NCI-H446 (cell line): Measurements from ENCODE around the gene SNED1.

ENCODE experiments used
- DNase-seq, 2 experiments: peaks; one replicate each; lab custom pipeline; 2025; lab: John Stamatoyannopoulos, UW

SNED1 gene

DNA sequence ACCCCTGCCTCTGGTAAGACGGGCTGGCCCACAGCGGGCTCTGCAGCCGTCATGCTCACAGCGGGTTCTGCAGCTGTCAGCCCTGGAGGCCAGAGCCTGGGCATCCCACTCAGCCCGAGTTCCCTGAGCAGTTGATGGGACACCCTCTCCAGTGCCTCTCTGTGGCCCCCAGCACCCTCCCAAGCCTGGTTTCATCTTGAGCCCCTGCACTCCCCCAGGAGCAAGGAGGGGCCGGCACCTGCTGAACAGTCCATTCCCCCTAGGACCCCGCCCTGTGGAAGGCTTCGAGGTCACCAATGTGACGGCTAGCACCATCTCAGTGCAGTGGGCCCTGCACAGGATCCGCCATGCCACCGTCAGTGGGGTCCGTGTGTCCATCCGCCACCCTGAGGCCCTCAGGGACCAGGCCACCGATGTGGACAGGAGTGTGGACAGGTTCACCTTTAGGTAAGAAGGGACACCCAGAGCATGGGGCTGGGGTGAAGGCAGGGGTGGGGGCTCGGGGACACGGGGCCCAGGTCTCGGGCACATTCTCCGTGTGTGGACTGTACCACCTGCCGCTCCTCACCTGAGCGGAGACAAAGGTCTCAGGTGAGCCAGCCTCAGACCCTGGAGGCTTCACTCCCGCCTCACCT lies 69.2 kb downstream of the SNED1 start:
- no peak for DNase-seq

DNA sequence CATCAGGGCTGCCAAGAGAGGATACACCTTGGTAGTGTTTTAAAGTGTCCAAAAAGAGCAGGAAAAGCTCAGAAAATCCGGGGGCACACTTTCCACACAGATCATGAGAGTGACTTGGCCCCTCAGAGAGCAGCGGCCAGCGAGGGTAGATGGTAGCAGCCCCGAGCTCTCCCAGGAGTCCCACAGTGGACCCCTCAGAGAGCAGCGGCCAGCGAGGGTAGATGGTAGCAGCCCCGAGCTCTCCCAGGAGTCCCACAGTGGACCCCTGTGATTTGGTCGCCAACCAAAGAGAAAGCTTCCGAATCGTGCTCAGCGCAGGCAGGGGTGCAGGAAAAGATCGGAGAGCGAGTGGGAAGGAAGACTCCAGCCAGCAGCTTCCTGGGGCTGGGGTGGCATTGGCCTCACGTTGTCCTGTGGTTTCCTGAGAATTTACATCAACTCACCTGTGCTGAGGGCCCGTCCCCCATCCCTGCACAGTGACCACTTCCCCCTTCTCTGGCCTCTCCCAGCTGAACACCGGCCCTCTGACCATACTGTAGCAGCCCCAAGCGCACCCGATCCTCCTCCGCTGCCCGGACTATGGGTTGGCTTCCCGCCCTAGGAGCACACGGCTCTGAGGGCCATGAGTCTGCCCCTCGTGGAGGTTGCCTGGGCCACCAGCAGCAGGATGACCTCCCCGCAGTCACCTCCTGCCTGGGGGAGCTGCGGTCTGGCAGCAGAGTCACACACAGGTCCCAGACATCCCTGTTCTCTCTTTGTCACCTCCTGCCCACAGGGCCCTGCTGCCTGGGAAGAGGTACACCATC lies 69.9 kb downstream of the SNED1 start:
- no peak for DNase-seq

DNA sequence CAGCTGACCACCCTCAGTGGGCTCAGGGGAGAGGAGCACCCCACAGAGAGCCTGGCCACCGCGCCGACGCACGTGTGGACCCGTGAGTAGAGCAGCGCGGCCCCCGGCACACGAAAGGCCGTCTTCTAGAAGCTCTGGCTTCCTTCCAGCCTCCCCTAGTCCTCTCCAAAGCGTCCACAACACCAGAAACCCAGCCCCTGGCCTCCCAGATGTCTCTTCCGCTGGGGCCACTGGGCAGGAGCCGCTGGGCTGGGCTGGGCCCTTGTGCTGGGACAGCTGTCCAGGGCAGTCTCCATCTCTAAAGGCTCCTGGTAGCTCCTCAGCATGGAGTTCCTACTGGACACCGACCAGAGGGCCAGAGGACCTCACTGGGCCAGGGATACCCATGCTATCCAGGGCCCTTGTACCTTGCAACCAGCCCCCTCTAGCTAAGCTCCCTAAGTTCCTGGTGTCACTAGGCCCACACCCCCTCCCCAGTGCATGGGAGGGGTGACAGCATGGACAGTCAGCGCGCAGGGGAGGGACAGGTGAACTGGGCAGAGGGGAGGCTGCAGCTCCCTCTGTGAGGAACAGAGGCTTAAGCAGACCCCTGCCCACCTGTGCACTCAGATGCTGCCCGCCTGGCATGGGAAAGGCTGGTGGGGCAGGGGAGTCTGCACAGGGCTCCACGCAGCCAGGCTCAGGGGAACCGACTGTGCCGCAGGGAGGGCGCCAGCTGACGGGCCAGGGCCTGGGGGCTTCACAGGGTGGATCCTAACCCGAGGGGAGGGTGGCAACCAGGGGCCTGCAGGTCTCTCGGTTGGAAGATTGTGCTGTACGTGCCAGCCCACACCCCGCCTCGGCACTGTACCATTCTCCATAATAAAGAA lies 70.8 kb downstream of the SNED1 start:
- no peak for DNase-seq

DNA sequence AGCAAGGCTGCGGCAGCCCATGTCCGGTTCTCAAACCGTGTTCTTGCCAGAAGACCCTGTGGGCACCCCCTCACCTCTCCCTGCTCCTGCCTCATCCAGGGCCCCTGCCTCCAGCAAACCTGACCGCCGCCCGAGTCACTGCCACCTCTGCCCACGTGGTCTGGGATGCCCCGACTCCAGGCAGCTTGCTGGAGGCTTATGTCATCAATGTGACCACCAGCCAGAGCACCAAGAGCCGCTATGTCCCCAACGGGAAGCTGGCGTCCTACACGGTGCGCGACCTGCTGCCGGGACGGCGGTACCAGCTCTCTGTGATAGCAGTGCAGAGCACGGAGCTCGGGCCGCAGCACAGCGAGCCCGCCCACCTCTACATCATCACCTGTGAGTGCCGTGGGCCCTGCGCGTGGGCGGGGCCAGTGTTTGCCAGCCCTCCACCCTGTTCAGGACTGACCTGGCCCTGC lies 71.4 kb downstream of the SNED1 start:
- DNase-seq: no peak

DNA sequence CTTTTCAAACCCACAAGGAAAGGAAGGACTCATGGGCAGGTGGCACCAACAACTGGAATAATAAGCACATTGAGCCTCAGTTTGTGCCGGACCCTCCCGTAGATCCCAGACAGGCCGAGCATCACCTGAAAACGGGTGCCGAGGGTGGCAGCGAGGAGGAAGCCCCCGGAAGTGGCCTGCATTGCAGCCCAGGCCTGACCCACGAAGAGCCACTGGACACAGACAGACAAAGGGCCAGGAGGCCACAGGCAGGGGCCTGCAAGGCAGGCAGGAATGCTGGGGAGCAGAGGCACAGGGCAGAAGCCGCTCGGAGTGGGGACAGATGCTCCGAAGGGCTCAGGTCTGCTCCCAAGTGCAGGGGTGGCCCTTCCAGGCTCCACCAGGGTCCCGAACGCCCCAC lies 71.9 kb downstream of the SNED1 start:
- no peak for DNase-seq

DNA sequence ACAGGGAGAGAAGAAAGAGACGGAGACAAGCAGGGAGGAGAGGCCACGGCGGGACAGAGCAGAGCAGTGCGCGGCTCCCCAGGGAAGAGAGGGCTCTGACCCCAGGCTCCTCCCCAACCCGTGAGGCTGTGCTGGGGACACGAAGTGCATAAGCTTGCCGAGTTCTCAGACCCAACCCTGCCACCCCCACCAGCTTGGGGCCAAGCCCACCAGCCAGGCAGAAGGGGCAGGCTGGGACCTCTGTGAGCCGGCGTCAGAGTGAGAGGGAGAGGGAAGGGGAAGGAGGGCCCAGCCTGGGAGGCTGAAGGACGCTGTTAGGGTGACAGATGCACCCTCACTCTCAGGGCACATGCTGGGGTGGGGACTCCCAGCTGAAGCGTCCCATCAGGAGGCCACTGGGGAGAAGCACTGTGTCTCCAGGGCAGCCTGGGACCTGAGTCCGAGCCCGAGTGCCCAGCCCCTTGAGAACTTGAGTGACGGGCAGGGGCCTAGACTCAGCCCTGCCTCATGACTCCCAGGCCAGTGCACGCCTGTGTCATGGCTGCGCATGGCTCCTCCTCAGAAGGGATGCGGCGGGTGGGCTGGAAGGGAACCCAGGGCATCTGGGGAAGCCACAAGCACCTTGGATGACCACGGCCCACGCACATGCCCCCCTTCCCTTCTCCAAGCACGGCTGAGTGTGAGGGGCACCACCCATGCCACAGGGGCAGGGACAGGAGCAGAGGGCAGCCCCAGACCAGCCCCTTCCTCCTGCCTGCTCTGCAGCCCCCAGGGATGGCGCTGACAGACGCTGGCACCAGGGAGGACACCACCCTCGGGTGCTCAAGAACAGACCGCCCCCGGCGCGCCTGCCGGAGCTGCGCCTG lies 72.6 kb downstream of the SNED1 start:
- DNase-seq: no peak

DNA sequence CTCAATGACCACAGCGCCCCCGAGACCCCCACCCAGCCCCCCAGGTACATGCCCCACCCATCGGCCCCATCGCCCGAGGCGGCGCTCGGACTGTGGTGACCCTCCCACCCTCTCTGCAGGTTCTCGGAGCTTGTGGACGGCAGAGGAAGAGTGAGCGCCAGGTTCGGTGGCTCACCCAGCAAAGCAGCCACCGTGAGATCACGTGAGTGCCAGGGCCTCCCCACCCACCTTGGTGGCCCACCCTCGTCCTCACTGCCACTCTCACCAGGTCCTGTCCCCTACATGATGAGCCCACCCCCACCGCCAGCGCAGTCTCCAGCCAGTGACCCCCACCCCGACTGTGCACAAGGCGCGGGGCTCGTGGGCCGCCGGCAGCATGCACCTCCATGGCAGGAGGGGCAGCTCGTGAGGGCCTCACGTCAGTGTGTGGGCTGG lies 73.3 kb downstream of the SNED1 start:
- no peak for DNase-seq

DNA sequence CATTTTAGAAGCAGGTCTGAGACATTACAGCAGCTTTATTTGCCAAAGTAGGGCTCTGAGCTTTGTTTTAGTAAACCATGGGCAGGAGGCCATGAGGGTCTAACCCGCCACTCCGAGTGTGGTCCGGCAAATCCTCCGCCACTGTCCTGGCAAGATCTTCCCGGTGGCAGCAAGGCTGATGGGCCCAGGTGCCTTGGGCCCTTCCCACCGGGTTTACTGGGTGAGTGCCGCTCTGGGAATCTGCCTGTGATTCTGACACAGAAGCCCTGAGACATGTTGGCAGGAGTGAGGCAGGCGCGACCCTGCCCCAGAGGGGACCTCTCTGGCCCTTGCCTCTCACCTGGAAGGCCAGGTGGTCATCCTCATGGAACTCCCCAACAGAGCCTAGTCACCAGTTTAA lies 73.7 kb downstream of the SNED1 start:
- no peak for DNase-seq

DNA sequence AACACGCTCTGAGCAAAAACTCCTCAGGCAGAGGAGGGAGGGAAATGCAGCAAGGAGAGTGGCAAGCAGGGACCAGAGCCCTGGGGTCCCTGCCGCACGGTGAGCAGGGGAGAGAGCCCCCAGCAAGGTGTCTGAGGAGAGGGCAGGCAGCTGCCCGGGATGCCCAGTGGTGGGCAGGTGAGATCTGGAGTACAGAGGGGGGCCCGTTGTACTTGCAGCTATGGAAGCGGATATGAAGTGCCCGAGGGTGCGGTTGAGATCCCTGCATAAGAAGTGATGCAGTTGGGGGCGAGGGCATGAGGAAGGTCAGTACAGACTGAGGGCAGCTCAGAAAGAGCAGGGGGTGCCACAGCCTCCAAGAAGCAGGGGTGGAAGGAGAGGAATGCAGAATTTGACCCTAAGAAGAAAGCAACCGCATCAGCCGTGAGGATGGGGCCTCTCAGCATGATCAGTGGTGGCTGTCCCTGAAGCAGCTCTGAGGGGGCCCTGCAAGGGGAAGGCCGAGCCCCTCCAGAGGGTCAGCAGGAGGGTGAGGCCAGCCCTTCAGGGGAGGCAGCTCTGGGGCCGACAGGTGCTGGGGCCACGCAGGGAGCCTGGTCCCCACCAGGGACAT lies 74.2 kb downstream of the SNED1 start:
- DNase-seq: no peak

DNA sequence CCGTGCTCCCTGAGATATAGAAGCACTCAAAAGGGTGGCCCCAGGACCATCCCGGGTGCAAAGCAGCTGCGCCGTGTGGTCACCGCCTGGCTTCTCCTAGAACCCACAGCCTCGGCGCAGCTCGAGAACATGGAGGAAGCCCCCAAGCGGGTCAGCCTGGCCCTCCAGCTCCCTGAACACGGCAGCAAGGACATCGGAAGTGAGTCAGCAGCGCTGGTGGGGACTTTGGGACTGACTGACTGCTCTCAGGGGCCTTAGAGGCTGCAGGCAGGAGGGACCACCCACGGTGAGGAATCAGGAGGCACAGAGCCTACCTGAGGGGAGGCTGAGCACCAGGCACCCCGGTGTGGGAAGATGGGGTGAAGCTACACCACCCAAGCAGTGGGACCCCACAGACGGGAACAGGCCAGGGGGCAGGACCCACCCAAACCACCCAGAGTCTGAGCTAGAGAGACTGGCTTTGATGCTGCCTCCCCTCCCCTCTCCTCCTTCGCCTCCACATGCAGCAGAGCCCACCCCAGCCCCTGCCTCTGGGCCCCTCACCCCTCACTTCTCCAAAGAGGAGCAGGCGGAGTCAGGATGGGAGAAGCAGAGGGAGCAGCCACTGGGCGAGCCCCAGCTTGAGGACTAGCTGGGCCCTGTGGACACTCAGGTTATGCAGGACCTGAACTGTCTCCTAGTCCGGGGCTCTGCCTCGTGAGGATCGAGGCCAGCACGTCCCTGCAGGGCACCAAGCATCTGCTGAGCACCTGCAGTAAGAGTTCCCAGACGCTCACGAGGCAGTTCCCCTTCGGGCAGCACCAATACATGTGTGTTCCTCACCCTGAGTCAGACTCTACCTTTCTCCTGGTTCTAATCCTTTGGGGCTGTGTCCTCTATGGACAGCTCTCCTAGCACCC lies 75.0 kb downstream of the SNED1 start:
- DNase-seq: no peak

DNA sequence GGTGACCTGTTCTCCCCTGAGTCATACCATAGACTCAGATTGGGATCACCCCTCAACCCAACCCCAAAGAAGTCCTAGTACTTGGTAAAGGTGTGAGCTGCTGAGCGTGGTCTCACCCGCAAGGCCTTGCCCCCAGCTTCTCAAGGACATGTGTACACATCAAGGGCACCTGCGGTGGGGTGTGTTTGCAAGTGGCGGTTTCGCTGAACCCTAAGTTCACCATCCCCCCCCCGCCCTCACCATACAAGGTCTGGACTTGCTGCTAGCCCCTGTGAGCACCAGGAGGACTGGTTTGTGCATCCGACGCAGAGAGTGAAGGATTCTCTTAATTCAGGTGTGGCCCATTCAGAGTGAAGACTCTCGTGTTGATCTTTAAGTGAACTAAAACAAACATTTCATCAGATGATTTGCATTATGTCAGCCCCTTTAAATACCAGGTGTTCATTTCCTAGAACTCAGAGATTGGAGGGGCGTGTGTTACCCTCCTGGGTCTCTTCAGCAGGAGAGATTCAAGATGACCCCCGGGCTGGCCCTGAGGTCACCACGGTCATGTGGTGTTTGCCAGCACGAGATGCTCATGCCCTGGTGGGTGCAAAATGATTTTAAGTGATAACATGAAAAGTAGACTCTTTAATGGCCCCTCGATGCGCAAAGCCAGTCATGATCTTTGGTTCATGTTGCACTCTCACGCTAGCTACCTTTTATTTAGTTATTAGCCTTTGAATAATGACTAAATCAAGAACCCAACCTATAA lies 75.8 kb downstream of the SNED1 start:
- DNase-seq: no peak

DNA sequence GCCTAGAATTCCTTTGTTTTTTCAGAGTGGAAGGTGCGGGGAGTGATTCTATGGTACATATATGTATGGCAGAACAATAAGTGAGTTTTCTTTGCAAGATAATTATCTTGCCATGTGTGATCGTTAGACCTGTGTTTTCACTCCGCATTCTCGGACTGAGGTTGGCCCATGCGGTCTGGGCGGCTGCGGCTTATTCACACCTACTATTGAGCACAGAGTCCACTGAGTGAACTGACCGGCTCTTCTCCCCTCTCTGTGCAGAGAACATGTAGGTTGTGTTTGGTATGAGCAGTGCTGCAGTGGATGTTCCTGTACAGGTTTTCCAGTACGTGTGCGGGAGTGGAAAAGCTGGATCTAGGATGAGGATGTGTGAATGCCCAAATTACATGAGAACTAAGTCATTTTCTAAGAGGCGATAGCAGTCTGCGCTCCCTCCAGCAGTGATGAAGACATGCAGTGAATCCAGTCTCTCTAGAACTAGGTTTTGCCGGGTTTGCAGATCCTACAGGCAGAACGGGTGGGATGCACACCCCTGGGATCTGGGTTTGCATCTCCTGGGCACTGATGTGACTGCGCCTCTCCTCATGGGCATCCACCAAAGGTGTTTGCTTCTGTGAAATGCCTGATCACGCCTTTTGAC lies 76.6 kb downstream of the SNED1 start:
- DNase-seq: no peak

DNA sequence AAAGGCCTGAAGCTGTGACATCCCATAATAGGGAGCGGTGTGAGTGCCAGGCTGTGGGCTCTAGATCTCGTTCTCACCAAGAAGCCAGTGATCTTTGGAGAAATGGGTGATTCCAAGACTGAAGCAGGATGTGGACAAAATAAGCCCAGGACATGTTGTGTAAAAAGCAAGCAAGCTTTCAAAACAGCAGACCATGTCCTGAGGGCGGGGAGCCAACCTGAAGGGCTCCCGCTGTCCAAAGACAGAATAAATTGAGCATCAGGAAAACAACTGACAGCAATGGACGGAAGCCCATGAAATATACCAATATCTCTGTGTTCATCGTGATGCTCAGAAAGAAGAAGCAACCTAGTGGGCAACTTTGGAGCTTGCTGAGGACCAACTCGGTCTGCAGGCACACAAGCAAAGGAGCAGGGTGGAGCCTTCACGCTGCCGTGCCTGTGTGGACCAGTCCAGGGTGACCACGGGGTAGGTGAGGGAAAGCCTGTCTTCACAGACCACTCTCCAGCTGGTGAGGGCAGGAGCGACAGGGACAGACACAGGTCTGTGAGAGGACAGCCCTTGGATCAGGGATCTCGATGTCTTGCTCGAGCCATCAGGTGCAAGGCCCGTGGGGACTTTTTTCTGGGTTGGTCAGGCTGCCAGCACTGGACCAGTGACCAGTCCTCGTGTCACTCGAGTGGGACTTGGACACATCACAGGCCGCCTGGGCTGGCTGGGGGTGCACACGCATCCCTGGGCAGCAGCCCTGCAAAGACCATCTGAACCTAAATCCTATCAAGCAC lies 82.2 kb downstream of the SNED1 start:
- DNase-seq: no peak

DNA sequence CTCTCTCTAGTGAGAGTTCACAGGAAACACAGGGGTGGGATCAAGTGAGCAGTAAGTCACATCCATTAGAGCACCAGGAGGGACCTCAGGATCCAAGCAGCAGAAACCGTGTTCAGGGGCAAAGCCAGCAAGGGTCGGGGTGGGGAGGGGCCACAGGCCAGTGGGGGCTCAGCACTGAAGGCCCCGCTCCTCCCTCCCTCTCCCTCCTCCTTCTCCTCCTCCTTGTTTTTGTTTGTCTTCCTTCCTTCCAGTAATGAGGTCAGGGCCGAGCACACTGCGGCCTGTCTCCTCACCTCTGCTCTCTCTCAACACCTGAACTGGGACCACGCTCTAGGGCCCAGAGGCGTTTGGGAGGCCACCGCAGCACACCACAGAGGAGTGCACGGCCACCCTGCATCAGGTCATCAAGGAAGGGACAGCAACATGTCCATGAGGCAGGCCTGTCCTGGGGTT lies 82.8 kb downstream of the SNED1 start:
- DNase-seq: no peak

DNA sequence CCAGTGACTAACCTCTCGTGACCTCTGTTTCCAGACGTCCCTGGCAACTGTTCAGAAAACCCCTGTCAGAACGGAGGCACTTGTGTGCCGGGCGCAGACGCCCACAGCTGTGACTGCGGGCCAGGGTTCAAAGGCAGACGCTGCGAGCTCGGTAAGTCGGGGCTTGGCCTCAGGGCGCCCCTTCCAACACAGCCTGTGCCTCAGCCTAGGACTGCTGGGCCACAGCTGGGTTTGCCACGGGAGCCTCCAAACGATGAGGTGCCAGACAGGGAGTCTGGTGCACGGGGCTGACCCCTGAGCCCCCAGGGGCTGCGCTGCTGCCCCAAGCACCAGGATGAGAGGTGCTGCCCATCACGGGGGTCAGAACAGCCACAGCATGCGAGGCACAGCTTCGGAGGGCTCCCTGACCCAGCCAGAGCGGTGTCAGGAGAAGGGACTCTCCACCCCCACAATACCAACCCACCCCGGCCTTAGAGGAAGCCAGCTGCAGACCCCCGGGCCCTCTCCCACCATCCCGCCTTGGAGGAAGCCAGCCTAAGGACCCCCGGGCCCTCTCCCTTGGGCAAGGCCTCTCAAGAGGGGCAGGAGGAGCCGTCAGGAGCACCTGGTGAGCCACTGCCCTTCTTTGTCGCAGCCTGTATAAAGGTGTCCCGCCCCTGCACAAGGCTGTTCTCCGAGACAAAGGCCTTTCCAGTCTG lies 83.4 kb downstream of the SNED1 start:
- DNase-seq: no peak

DNA sequence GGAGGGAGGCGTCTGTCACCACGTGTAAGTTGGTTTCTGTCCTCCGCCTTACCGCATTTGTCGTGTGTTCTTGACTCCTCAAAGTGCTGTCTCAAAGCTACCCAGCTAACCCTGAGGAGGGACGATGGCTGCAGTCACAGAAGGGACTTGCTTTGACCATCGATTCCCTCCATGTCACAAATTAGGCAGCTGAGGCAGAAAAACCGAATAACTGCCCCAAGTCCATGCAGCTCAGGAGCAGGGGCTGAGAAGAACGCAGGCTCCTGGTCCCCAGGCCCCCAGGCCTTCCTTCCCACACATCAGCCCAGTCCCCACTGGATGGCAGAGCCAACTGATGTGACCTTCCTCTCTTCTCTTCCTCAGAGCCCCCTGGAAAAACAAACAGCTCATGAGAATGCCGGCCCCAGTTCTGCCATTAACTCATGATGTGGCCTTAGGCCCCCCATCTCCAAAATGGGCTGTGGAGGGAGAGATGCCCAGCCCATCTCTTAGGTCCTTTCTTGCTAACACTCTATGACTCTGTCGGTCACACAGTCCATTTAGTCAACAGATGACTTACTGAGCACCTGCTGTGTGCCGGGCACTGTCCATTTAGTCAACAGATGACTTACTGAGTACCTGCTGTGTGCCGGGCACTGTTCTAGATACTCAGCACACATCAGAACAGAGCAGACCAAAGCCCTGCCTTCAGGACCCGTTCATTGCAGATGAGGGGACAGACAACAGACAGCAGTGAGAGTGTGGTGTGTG lies 84.1 kb downstream of the SNED1 start:
- no peak for DNase-seq

DNA sequence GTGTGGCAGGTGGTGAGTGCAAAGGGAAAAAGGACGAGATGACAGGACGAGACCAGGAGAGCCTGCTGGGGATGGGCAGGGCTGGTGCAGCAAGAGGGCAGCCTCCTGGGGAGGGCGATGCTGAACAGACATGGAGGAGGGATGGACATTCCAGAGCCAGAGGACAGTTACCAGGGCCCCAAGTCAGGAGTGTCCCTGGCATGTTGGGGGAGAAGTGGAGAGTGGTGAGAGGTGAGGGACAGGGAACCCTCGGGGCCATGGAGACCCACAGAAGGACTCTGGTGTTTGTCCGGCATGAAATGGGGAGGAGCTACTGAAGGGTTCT lies 84.6 kb downstream of the SNED1 start:
- no peak for DNase-seq
